KMS-11 (cell line): ENCODE measurements around the gene OR1K1.

Experiments used
- H2AFZ ChIP-seq: fragments of 200-600 bp; sonication (generic); 2 replicates; pipeline ENCODE4 v1.6.1; 2016; ENCODE audit warnings: antibody characterized with exemption, mixed run types, low read depth
- H3K27ac ChIP-seq: fragments of 200-600 bp; sonication (generic); 2 replicates; pipeline ENCODE4 v1.6.1; 2016; ENCODE audit warnings: mild to moderate bottlenecking, mixed run types
- H3K27me3 ChIP-seq: fragments of 200-600 bp; sonication (generic); 2 replicates; pipeline ENCODE4 v1.6.1; 2017; ENCODE audit warnings: mild to moderate bottlenecking, low read depth, mixed run types, moderate library complexity; ENCODE audit not compliant: insufficient read depth
- H3K36me3 ChIP-seq: fragments of 200-600 bp; sonication (generic); 2 replicates; pipeline ENCODE4 v1.6.1; 2017; ENCODE audit warnings: mild to moderate bottlenecking, mixed run types; ENCODE audit not compliant: insufficient read depth
- H3K4me1 ChIP-seq: fragments of 200-600 bp; sonication (generic); 2 replicates; pipeline ENCODE4 v1.6.1; 2016; ENCODE audit warnings: mild to moderate bottlenecking, low read depth, mixed run types; ENCODE audit not compliant: poor library complexity, severe bottlenecking
- H3K4me2 ChIP-seq: fragments of 200-600 bp; sonication (generic); 2 replicates; pipeline ENCODE4 v1.7.0; 2016; ENCODE audit warnings: mild to moderate bottlenecking, mixed run types
- H3K4me3 ChIP-seq: fragments of 200-600 bp; sonication (generic); IDR thresholded peaks from 2 replicates; pipeline ENCODE4 v1.6.1; 2017; ENCODE audit warnings: low read depth, low read length, mixed read lengths; ENCODE audit not compliant: insufficient read depth
- H3K79me2 ChIP-seq: fragments of 200-600 bp; sonication (generic); 2 replicates; pipeline ENCODE4 v1.6.1; 2016; ENCODE audit warnings: low read depth, mixed run types; ENCODE audit not compliant: insufficient read depth
- H3K9ac ChIP-seq: fragments of 200-600 bp; sonication (generic); 2 replicates; pipeline ENCODE4 v1.6.1; 2016; ENCODE audit warnings: mild to moderate bottlenecking, mixed run types
- H4K20me1 ChIP-seq: fragments of 200-600 bp; sonication (generic); 2 replicates; pipeline ENCODE4 v1.6.1; 2016; ENCODE audit warnings: mild to moderate bottlenecking, mixed run types; ENCODE audit not compliant: insufficient read depth
- CTCF ChIP-seq: fragments of 200-600 bp; sonication (generic); conservative IDR thresholded peaks from 2 replicates; pipeline ENCODE4 v1.6.1; 2017; ENCODE audit warnings: low read depth, mild to moderate bottlenecking, antibody characterized with exemption, low read length, moderate library complexity, mixed read lengths

OR1K1 gene

GRCh38 chr9:122791872-122792669 lies 7.9 kb upstream of the OR1K1 start:
- H3K4me3 ChIP-seq = no peak overlapping the region
- H3K27me3 ChIP-seq = no peaks in the 10 kb centered on the region
- no peaks in the 10 kb centered on the region for H3K79me2 ChIP-seq
- H4K20me1 ChIP-seq = no peaks in the 10 kb centered on the region
- H2AFZ ChIP-seq = no peak overlapping the region
- H3K36me3 ChIP-seq = no peaks in the 10 kb centered on the region
- no peak for TF ChIP-seq CTCF
- H3K9ac ChIP-seq = no peak overlapping the region
- peaks cover 8% of the 10 kb centered on the region for H3K4me1 ChIP-seq
- no peak overlapping the region for H3K27ac ChIP-seq
- no peak overlapping the region for H3K4me2 ChIP-seq

- H2AFZ ChIP-seq = no peak overlapping the region
- no peaks in the 10 kb centered on the region for H3K36me3 ChIP-seq
- H4K20me1 ChIP-seq = no peaks in the 10 kb centered on the region
Observed at GRCh38 chr9:122797316-122798063, 2.4 kb upstream of the OR1K1 start.

GRCh38 chr9:122806661-122807060 lies 6.7 kb downstream of the OR1K1 start:
- Histone ChIP-seq H3K27me3 (no peaks in the 10 kb centered on the region), H3K36me3 (no peaks in the 10 kb centered on the region), H3K4me1 (no peaks in the 10 kb centered on the region), H4K20me1 (no peaks in the 10 kb centered on the region), H3K27ac (no peak overlapping the region), H3K4me3 (no peak overlapping the region), H3K79me2 (no peaks in the 10 kb centered on the region), H3K9ac (no peak overlapping the region), H2AFZ (no peak overlapping the region), H3K4me2 (no peak overlapping the region)
- TF ChIP-seq CTCF = no peak

More at GRCh38 chr9:122797316-122798063, 2.4 kb upstream of the OR1K1 start:
- Histone ChIP-seq H3K4me2 (no peak overlapping the region), H3K79me2 (no peaks in the 10 kb centered on the region), H3K27me3 (no peaks in the 10 kb centered on the region), H3K4me3 (no peak overlapping the region), H3K4me1 (peaks cover 2% of the 10 kb centered on the region), H3K9ac (no peak overlapping the region), H3K27ac (no peak overlapping the region)
- no peak for TF ChIP-seq CTCF

- Histone ChIP-seq H3K4me1 (no peaks in the 10 kb centered on the region), H4K20me1 (no peaks in the 10 kb centered on the region), H3K9ac (no peak overlapping the region), H3K79me2 (no peaks in the 10 kb centered on the region), H3K27ac (no peak overlapping the region), H3K4me3 (no peak overlapping the region), H3K36me3 (no peaks in the 10 kb centered on the region), H2AFZ (no peak overlapping the region), H3K27me3 (no peaks in the 10 kb centered on the region), H3K4me2 (no peak overlapping the region)
- no peak for TF ChIP-seq CTCF
Observed at GRCh38 chr9:122807271-122807900, 7.5 kb downstream of the OR1K1 start.
